OCI-LY3 (cell line): ENCODE measurements around the gene CYTH3.

Experiments used
- H2AFZ ChIP-seq: fragments of 200-600, 300-600 bp; shearing (Covaris generic); 2 replicates; pipeline ENCODE4 v1.6.0; 2014; ENCODE audit warnings: antibody characterized with exemption, low read depth, low read length
- H3K27ac ChIP-seq: fragments of 200-600, 300-600 bp; sonication (generic); 2 replicates; pipeline ENCODE4 v1.5.1; 2014; ENCODE audit warnings: mild to moderate bottlenecking, low read length, moderate library complexity, mixed read lengths
- H3K27me3 ChIP-seq: fragments of 200-600, 300-600 bp; sonication (generic); 2 replicates; pipeline ENCODE4 v1.6.1; 2014; ENCODE audit warnings: low read depth, low read length, mixed read lengths
- H3K36me3 ChIP-seq: fragments of 200-600, 300-600 bp; sonication (generic); replicated peaks from 2 replicates; pipeline ENCODE3; 2014; ENCODE audit warnings: low read depth, low read length, mixed read lengths
- H3K4me1 ChIP-seq: fragments of 300-600, 200-600 bp; sonication (generic); 2 replicates; pipeline ENCODE4 v1.6.1; 2014; ENCODE audit warnings: low read length, mixed read lengths
- H3K4me2 ChIP-seq: fragments of 200-600, 300-600 bp; sonication (generic); 2 replicates; pipeline ENCODE4 v1.6.1; 2014; ENCODE audit warnings: low read length, mixed read lengths
- H3K4me3 ChIP-seq: fragments of 300-600, 200-600 bp; sonication (generic); 2 replicates; pipeline ENCODE4 v1.5.1; 2014; ENCODE audit warnings: antibody characterized with exemption, mild to moderate bottlenecking, low read length, moderate library complexity
- H3K79me2 ChIP-seq: fragments of 300-600, 200-600 bp; shearing (Covaris generic); 2 replicates; pipeline ENCODE4 v1.6.1; 2014; ENCODE audit warnings: mild to moderate bottlenecking, low read length, mixed read lengths
- H3K9ac ChIP-seq: fragments of 300-600, 200-600 bp; shearing (Covaris generic); 2 replicates; pipeline ENCODE4 v1.6.0; 2014; ENCODE audit warnings: mild to moderate bottlenecking, low read length, moderate library complexity
- H3K9me3 ChIP-seq: fragments of 200-600, 300-600 bp; shearing (Covaris generic); 2 replicates; pipeline ENCODE4 v1.6.1; 2014; ENCODE audit warnings: low read length, mixed read lengths; ENCODE audit not compliant: insufficient read depth
- H4K20me1 ChIP-seq: fragments of 200-600, 300-600 bp; sonication (generic); 2 replicates; pipeline ENCODE4 v1.6.1; 2016; ENCODE audit warnings: low read length, mixed read lengths; ENCODE audit not compliant: insufficient read depth
- EZH2phosphoT487 ChIP-seq: fragments of 200-600 bp; shearing (Covaris generic); IDR thresholded peaks from 2 replicates; pipeline ENCODE4 v1.6.1; 2018; ENCODE audit warnings: antibody characterized with exemption, mixed run types, low read depth
- TF ChIP-seq, protein P1 (sequence below): fragments of 200-600, 300-600 bp; sonication (generic); IDR thresholded peaks from 2 replicates; pipeline ENCODE4 v1.5.1; 2014; ENCODE audit warnings: antibody characterized with exemption, low read length, low read depth

CYTH3 gene

DNA sequence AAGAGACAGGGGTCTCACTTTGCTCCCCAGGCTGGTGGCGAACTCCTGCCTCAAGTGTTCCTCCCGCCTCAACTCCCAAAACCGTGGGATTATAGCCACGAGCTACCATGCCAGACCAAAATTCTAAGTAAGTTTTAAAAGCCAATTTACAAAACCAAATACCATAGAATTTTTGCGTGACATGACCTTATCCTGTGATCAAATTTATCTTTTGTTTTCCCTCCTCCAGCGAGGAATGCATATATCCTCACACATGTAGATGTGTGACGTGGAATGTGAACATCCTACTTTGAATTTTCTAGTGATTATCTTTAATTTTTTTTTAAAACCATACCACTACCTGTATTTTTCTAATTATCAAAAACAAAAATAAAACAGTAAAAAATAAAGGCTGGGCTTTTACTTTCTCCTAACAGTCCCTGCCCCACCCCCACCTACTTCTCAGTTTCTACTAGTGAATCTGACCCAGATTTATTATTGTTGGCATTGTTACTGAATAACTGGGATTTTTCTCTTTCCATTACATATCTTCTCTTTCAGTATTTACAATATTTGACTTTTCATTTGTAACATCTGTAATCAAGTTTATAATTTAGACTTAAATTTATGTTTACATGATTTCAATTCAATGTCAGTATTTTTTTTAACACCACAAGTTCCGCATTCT, 26.0 kb downstream of the CYTH3 start:
- no peaks in the 10 kb centered on the region for H3K36me3 ChIP-seq
- no peak overlapping the region for H3K4me2 ChIP-seq
- no peak overlapping the region for H2AFZ ChIP-seq
- no peak overlapping the region for H3K4me3 ChIP-seq
- no peaks in the 10 kb centered on the region for H3K9me3 ChIP-seq
- H3K27me3 ChIP-seq = no peaks in the 10 kb centered on the region
- no peak for TF ChIP-seq EZH2phosphoT487
- TF ChIP-seq, protein P1, sequence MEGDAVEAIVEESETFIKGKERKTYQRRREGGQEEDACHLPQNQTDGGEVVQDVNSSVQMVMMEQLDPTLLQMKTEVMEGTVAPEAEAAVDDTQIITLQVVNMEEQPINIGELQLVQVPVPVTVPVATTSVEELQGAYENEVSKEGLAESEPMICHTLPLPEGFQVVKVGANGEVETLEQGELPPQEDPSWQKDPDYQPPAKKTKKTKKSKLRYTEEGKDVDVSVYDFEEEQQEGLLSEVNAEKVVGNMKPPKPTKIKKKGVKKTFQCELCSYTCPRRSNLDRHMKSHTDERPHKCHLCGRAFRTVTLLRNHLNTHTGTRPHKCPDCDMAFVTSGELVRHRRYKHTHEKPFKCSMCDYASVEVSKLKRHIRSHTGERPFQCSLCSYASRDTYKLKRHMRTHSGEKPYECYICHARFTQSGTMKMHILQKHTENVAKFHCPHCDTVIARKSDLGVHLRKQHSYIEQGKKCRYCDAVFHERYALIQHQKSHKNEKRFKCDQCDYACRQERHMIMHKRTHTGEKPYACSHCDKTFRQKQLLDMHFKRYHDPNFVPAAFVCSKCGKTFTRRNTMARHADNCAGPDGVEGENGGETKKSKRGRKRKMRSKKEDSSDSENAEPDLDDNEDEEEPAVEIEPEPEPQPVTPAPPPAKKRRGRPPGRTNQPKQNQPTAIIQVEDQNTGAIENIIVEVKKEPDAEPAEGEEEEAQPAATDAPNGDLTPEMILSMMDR = no peak
- no peaks in the 10 kb centered on the region for H3K4me1 ChIP-seq
- H3K27ac ChIP-seq = no peak overlapping the region
- no peaks in the 10 kb centered on the region for H4K20me1 ChIP-seq
- no peaks in the 10 kb centered on the region for H3K79me2 ChIP-seq
- no peak overlapping the region for H3K9ac ChIP-seq

DNA sequence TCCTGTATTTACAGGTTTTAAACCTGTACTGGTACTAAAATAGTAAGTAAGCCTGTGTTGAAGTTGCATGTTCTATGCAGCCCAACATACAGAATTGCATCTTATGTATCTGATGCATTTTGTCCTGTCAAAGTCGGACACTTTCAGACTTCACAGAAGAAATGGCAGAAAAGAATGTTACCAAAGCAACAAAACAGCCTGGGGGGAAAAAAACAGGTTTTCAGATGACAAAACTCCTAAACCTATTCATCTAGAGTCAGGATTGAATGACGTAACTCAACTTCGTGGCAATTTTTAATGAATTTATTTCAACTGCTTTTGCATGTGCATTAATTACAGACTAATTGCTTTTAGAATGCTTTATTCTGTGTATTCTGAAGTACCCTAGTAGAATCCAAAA, 28.4 kb downstream of the CYTH3 start:
- H2AFZ ChIP-seq = no peak overlapping the region
- no peaks in the 10 kb centered on the region for H4K20me1 ChIP-seq
- no peak overlapping the region for H3K4me3 ChIP-seq
- no peaks in the 10 kb centered on the region for H3K4me1 ChIP-seq
- no peak overlapping the region for H3K4me2 ChIP-seq
- no peak overlapping the region for H3K27ac ChIP-seq
- H3K36me3 ChIP-seq = no peaks in the 10 kb centered on the region
- H3K27me3 ChIP-seq = no peaks in the 10 kb centered on the region
- no peak overlapping the region for H3K9ac ChIP-seq
- H3K9me3 ChIP-seq = no peaks in the 10 kb centered on the region
- no peaks in the 10 kb centered on the region for H3K79me2 ChIP-seq
- no peak for TF ChIP-seq EZH2phosphoT487
- TF ChIP-seq, protein P1 = no peak

DNA sequence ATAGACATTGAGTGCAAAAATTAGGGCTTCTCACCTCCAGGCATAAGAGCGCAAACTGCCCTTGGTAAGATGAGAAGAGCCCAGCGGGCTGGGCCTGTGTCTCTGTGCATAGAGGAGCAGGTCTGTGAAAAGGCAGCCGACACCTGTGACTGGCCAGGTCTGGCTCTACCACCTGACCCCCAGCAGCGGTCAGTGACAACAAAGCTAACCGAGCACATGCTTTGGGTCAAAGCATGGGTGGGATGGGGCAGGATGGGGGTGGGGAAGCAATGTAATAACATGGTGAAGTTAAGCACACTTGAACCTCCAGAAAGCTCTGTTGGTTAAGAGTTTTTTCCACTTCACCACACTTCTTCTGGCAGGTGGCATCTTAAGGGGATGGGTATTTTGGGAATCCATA, 29.3 kb downstream of the CYTH3 start:
- Histone ChIP-seq H3K79me2 (no peaks in the 10 kb centered on the region), H3K4me1 (no peaks in the 10 kb centered on the region), H3K4me3 (no peak overlapping the region), H3K9ac (no peak overlapping the region), H4K20me1 (no peaks in the 10 kb centered on the region), H3K27ac (no peak overlapping the region), H2AFZ (no peak overlapping the region), H3K9me3 (no peaks in the 10 kb centered on the region), H3K4me2 (no peak overlapping the region), H3K27me3 (no peaks in the 10 kb centered on the region), H3K36me3 (no peaks in the 10 kb centered on the region)
- TF ChIP-seq EZH2phosphoT487 = no peak
- TF ChIP-seq, protein P1 = no peak

DNA sequence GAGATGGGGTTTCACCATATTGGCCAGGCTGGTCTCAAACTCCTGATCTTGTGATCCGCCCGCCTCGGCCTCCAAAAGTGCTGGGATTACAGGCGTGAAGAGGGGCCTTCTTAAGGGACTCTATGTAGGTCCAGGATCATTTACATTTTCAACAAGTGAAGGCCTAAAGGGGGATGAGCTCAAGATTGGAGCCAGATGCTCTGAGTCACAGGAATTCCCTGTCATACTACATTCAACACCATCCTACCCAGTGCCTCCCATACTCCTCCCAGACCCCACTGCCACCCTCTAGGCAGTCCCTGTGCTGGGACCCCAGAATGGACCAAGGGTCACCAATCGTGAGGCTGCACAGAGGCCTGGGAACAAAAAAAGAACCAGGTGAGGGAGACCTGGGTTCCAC, 29.9 kb downstream of the CYTH3 start:
- Histone ChIP-seq H4K20me1 (no peaks in the 10 kb centered on the region), H3K79me2 (no peaks in the 10 kb centered on the region), H3K4me2 (no peak overlapping the region), H3K4me1 (no peaks in the 10 kb centered on the region), H3K9me3 (no peaks in the 10 kb centered on the region), H3K9ac (no peak overlapping the region), H3K27ac (no peak overlapping the region), H2AFZ (no peak overlapping the region), H3K4me3 (no peak overlapping the region), H3K27me3 (no peaks in the 10 kb centered on the region), H3K36me3 (no peaks in the 10 kb centered on the region)
- TF ChIP-seq, protein P1 = no peak
- no peak for TF ChIP-seq EZH2phosphoT487
